B cell (primary cell): Measurements from ENCODE around the gene GYS1. TPM values are rescaled to one million over a fixed set of nuclear protein-coding genes. Genes with fewer than 3 reads are reported as not detected.
A peak's percentile ranks its signal among the peaks of the same experiment; 100 is the strongest.

Source experiments
- ATAC-seq: fragments of 200-7000 bp; cut with Tn5 transposase; one replicate; pipeline ENCODE4 v1.10.0; 2021; ENCODE audit warnings: low read depth, mild to moderate bottlenecking, moderate number of reproducible peaks, moderate library complexity
- CTCF ChIA-PET: fragments of 350-600 bp; sonication (Branson Sonifier 250); formaldehyde crosslinking; loops from one replicate; lab custom pipeline; 2021; ENCODE audit warnings: antibody characterized with exemption, inconsistent platforms; lab: Charles Lee
- POLR2A ChIA-PET: fragments of 350-600 bp; sonication (Branson Sonifier 250); formaldehyde crosslinking; loops from one replicate; lab custom pipeline; 2021; ENCODE audit warnings: antibody characterized with exemption; lab: Charles Lee
- DNase-seq: peaks from one replicate; pipeline ENCODE4 v3.0.0; 2013
- H2AFZ ChIP-seq: 2 replicates; pipeline ENCODE4 v1.6.1; 2012; ENCODE audit warnings: mild to moderate bottlenecking, low read depth, low read length; ENCODE audit not compliant: insufficient read depth, poor library complexity, severe bottlenecking
- H3K27ac ChIP-seq, 2 donors: 1 replicate in 1 of 2; 2 replicates in 1 of 2; pipeline ENCODE4 v1.5.1; 2012 to 2013; ENCODE audit warnings: low read length in 2 of 2, mild to moderate bottlenecking in 2 of 2, moderate library complexity in 1 of 2
- H3K27me3 ChIP-seq, 4 experiments: fragments of 200-600 bp in 1 of 4; sonication (generic) in 1 of 4; replicated peaks in 1 of 4; 1 replicate in 2 of 4; 2 replicates in 2 of 4; pipeline versions ENCODE4 v1.6.1 to v1.7.0; 2013 to 2016; ENCODE audit warnings: low read length in 3 of 4, mild to moderate bottlenecking in 2 of 4, mixed read lengths in 1 of 4, moderate library complexity in 1 of 4; ENCODE audit not compliant: insufficient read depth in 4 of 4, control insufficient read depth in 3 of 4; ENCODE audit errors: control extremely low read depth in 1 of 4
- H3K36me3 ChIP-seq, 2 experiments: replicated peaks in 1 of 2; 1 replicate in 1 of 2; 2 replicates in 1 of 2; pipeline versions ENCODE4 v1.6.1 to v1.7.1; 2013; ENCODE audit warnings: low read length in 1 of 2; ENCODE audit not compliant: insufficient read depth in 2 of 2, control insufficient read depth in 1 of 2; ENCODE audit errors: control extremely low read depth in 1 of 2, extremely low read depth in 1 of 2
- H3K4me1 ChIP-seq, 2 donors: fragments of 200-600 bp in 1 of 2; sonication (generic) in 1 of 2; 1 replicate in 1 of 2; 2 replicates in 1 of 2; pipeline versions ENCODE4 v1.5.1 to v1.6.1; 2013 to 2017; ENCODE audit warnings: low read length in 2 of 2; ENCODE audit not compliant: control insufficient read depth in 2 of 2, insufficient read depth in 2 of 2
- H3K4me2 ChIP-seq: replicated peaks from 2 replicates; pipeline ENCODE3; 2012; ENCODE audit warnings: mild to moderate bottlenecking, low read depth, low read length; ENCODE audit not compliant: poor library complexity, severe bottlenecking
- H3K4me3 ChIP-seq, 5 experiments: fragments of 200-600 bp in 1 of 5; sonication (generic) in 1 of 5; 1 replicate in 3 of 5; 2 replicates in 2 of 5; pipeline versions ENCODE4 v1.5.1 to v1.7.0; 2011 to 2016; ENCODE audit warnings: low read length in 4 of 5, mild to moderate bottlenecking in 4 of 5, low read depth in 2 of 5, control low read depth in 1 of 5, moderate library complexity in 1 of 5; ENCODE audit not compliant: insufficient read depth in 1 of 5; ENCODE audit errors: control extremely low read depth in 1 of 5, extremely low read depth in 1 of 5
- H3K79me2 ChIP-seq: fragments of 200-600 bp; sonication (generic); one replicate; pipeline ENCODE4 v1.6.0; 2016; ENCODE audit warnings: low read length; ENCODE audit not compliant: control insufficient read depth, insufficient read depth
- H3K9ac ChIP-seq: fragments of 200-600 bp; sonication (generic); 2 replicates; pipeline ENCODE4 v1.6.1; 2017; ENCODE audit warnings: mild to moderate bottlenecking, low read length, moderate library complexity
- H3K9me3 ChIP-seq, 3 donors: one replicate each; pipeline versions ENCODE4 v1.6.1 to v1.7.1; 2013; ENCODE audit warnings: low read length in 2 of 3; ENCODE audit not compliant: control insufficient read depth in 2 of 3, insufficient read depth in 1 of 3; ENCODE audit errors: control extremely low read depth in 1 of 3
- H4K20me1 ChIP-seq: 2 replicates; pipeline ENCODE4 v1.6.0; 2012; ENCODE audit warnings: mild to moderate bottlenecking, low read length; ENCODE audit not compliant: insufficient read depth, control insufficient read depth, poor library complexity, severe bottlenecking
- H3K27ac Mint-ChIP-seq: one replicate; pipeline ENCODE4 v1.8.0; 2021; ENCODE audit warnings: mixed read lengths
- H3K27me3 Mint-ChIP-seq: one replicate; pipeline ENCODE4 v1.8.0; 2021; ENCODE audit warnings: mixed read lengths
- H3K4me1 Mint-ChIP-seq: one replicate; pipeline ENCODE4 v1.8.0; 2021; ENCODE audit warnings: mixed read lengths
- H3K4me3 Mint-ChIP-seq: one replicate; pipeline ENCODE4 v1.8.0; 2021; ENCODE audit warnings: mixed read lengths
- H3K9me3 Mint-ChIP-seq: one replicate; pipeline ENCODE4 v1.8.0; 2022; ENCODE audit warnings: mixed read lengths; ENCODE audit not compliant: insufficient read depth
- CTCF ChIP-seq: fragments of 200-600 bp; IDR thresholded peaks from one replicate; pipeline ENCODE4 v1.8.0; 2022; ENCODE audit warnings: antibody characterized with exemption, mild to moderate bottlenecking
- EZH2 ChIP-seq: IDR thresholded peaks from 2 replicates; pipeline ENCODE4 v1.6.1; 2012; ENCODE audit warnings: borderline replicate concordance, low read depth, mild to moderate bottlenecking, moderate library complexity, low read length; ENCODE audit not compliant: insufficient read depth, poor library complexity, severe bottlenecking
- WGBS: methylation state at CpG from one replicate; pipeline ENCODE4 v1.1.5; 2013; ENCODE audit warnings: missing lambda C conversion rate; ENCODE audit not compliant: insufficient coverage; 5-methylcytosine and 5-hydroxymethylcytosine counted together
- intact Hi-C: fragments of 100-400 bp; cut with micrococcal nuclease; formaldehyde crosslinking; loops from one replicate; pipeline ENCODE4 v1.10.0; 2022
- polyA plus RNA-seq: library from polyadenylated mRNA; depleted of rRNA; stranded (reverse); fragments of >200 nt; gene quantifications from 2 replicates; pipeline ENCODE4 v1.2.3, GENCODE V29; 2012
- total RNA-seq, 2 donors: library from RNA; stranded (reverse); fragments of 120-200 nt in 1 of 2; gene quantifications; 1 replicate in 1 of 2; 2 replicates in 1 of 2; pipeline versions ENCODE4 v1.2.3 to v1.2.4, GENCODE V29; 2013 to 2022

The GYS1 gene
- total and polyA plus RNA-seq, 2 donors (not counting 1 experiment from before 2014, with no cell fraction given), result 28.9 to 62.7 TPM

- POLR2A ChIA-PET, result interaction anchor here (0.6 to 1.0 kb wide), 10 partner anchors 8 to 705 kb away, joined by 3 to 8 read pairs (median 4); partner anchors contain the start of genes FTL, GYS1, NUCB1 and RUVBL2
- Histone ChIP-seq H2AFZ (peak within 1 kb of the TSS; percentile 86), H3K79me2 (peaks cover 23% of the 10 kb centered on the region), H3K27me3 (no peaks in the 10 kb centered on the region), H3K4me2 (peak within 1 kb of the TSS; percentile 94), H3K4me3 (peak within 1 kb of the TSS; percentile 47 to 99 (median 87)), H3K9me3 (no peaks in the 10 kb centered on the region), H3K9ac (peak within 1 kb of the TSS; percentile 90), H3K4me1 (peaks cover 6 to 16% of the 10 kb centered on the region in 2 donors), H3K27ac (peak within 1 kb of the TSS; percentile 84 to 89), H4K20me1 (no peaks in the 10 kb centered on the region), H3K36me3 (peaks cover 1 to 3% of the 10 kb centered on the region in 2 experiments)
- DNase-seq (peak; percentile 92), ATAC-seq (peak; percentile 88)
- Mint-ChIP-seq H3K9me3 (no peaks in the 10 kb centered on the region), H3K4me3 (peak within 1 kb of the TSS; percentile 85), H3K4me1 (peaks cover 20% of the 10 kb centered on the region), H3K27ac (peak within 1 kb of the TSS; percentile 92), H3K27me3 (no peaks in the 10 kb centered on the region)
- TF ChIP-seq EZH2 (no peak), CTCF (no peak)
- WGBS, result under 1% methylated on average over 71 of the region's 71 CpGs
- intact Hi-C loops, result loop anchor here (1.0 to 5.0 kb wide), 5 partner anchors 11 to 317 kb away; partner anchors contain the start of genes DBP, DHDH, FTL and NUCB1
- CTCF ChIA-PET, result interaction anchor here (0.7 to 2.1 kb wide), 5 partner anchors 11 to 554 kb away, joined by 3 to 14 read pairs (median 4); partner anchors contain the start of gene FTL
Observed at GRCh38 chr19:48954595-48955307, 38.4 kb downstream of the GYS1 start, which contains the start of gene BAX. TSS of gene BAX (plus strand) at chr19:48954875. CDS start at chr19:48954929, 54 bp downstream.
